A549 (cell line): ENCODE measurements around the gene SLC51A. TPM values are rescaled to one million over a fixed set of nuclear protein-coding genes. Genes with fewer than 3 reads are reported as not detected.
"Not testable (repeated sequence)": the region's sequence is repeated elsewhere in the genome, so short reads cannot be mapped to it uniquely, and the experiment has no call there.

Experiments used
- ATAC-seq, 2 experiments: fragments of 200-7000 bp in 1 of 2; fragments of >200 bp in 1 of 2; cut with Nextera tagmentation in 1 of 2; cut with Tn5 transposase in 1 of 2; 3 replicates each; pipeline versions ENCODE4 v1.8.0 to v1.9.1; 2018 to 2020; ENCODE audit warnings: mild to moderate bottlenecking in 1 of 2, moderate library complexity in 1 of 2
- CTCF ChIA-PET: fragments of 300-600 bp; sonication (Branson Sonifier 250); formaldehyde crosslinking; extraction: SDS; loops from one replicate; lab custom pipeline; 2021; ENCODE audit warnings: antibody characterized with exemption, inconsistent platforms; lab: Yijun Ruan, JAX
- POLR2A ChIA-PET: fragments of 350-600 bp; formaldehyde crosslinking; extraction: SDS; loops from one replicate; lab custom pipeline; 2021; ENCODE audit warnings: antibody characterized with exemption, inconsistent platforms; lab: Yijun Ruan, JAX
- DNase-seq, 2 experiments: peaks; one replicate each; pipeline versions ENCODE4 v3.0.0 to v3.0.0-alpha.2; 2011 to 2016; ENCODE audit warnings: low read depth in 1 of 2, low spot score in 1 of 2
- FAIRE-seq: peaks from 2 replicates; lab custom pipeline; 2011; peaks lifted over from hg19 to GRCh38; lab: Jason Lieb, UNC
- H3K27ac ChIP-seq, 2 experiments: fragments of >200 bp; sonication (Bioruptor Twin); formaldehyde crosslinking; 3 replicates each; pipeline ENCODE4 v1.5.1; 2016 to 2017
- H3K4me1 ChIP-seq: fragments of >200 bp; sonication (Bioruptor Twin); formaldehyde crosslinking; 3 replicates; pipeline ENCODE4 v1.6.1; 2016
- H3K4me2 ChIP-seq: fragments of >200 bp; sonication (Bioruptor Twin); formaldehyde crosslinking; 3 replicates; pipeline ENCODE4 v1.6.1; 2016
- H3K4me3 ChIP-seq: fragments of >200 bp; sonication (Bioruptor Twin); formaldehyde crosslinking; 3 replicates; pipeline ENCODE4 v1.5.1; 2016
- H3K9me3 ChIP-seq: fragments of >200 bp; sonication (Bioruptor Twin); formaldehyde crosslinking; 3 replicates; pipeline ENCODE4 v1.6.1; 2016
- BHLHE40 ChIP-seq: IDR thresholded peaks from 2 replicates; pipeline ENCODE4 v1.6.1; 2012; ENCODE audit warnings: low read depth, low read length, inconsistent platforms
- CTCF ChIP-seq: fragments of >200 bp; sonication (Bioruptor Twin); formaldehyde crosslinking; IDR thresholded peaks from 3 replicates; pipeline ENCODE4 v1.5.1; 2016
- FOXS1 ChIP-seq: fragments of 250-450 bp; sonication (Bioruptor Pico); IDR thresholded peaks from 2 replicates; pipeline ENCODE4 v1.5.0; 2020; ENCODE audit warnings: mild to moderate bottlenecking, moderate library complexity
- HOXB5 ChIP-seq: fragments of 250-450 bp; sonication (Bioruptor Pico); IDR thresholded peaks from 2 replicates; pipeline ENCODE4 v1.5.0; 2020; ENCODE audit warnings: mild to moderate bottlenecking, moderate library complexity
- MAFK ChIP-seq: fragments of 450-650 bp; IDR thresholded peaks from 2 replicates; pipeline ENCODE4 v1.6.1; 2014; ENCODE audit not compliant: partially characterized antibody
- MAZ ChIP-seq: fragments of 150-350 bp; IDR thresholded peaks from 2 replicates; pipeline ENCODE4 v1.6.1; 2014; ENCODE audit warnings: antibody characterized with exemption, low read depth, low read length, borderline replicate concordance
- PHF8 ChIP-seq: fragments of 200-600 bp; sonication (generic); IDR thresholded peaks from 2 replicates; pipeline ENCODE4 v1.6.1; 2016; ENCODE audit warnings: low read depth, mild to moderate bottlenecking, antibody characterized with exemption, moderate library complexity, borderline replicate concordance
- RAD21 ChIP-seq, 2 experiments: fragments of >200 bp in 1 of 2; sonication (Bioruptor Twin) in 1 of 2; formaldehyde crosslinking in 1 of 2; IDR thresholded peaks in 1 of 2; conservative IDR thresholded peaks in 1 of 2; 2 replicates in 1 of 2; 3 replicates in 1 of 2; pipeline ENCODE4 v1.6.1; 2012 to 2018; ENCODE audit warnings: inconsistent platforms in 1 of 2
- RARB ChIP-seq: fragments of 250-450 bp; sonication (Bioruptor Pico); IDR thresholded peaks from 2 replicates; pipeline ENCODE4 v1.8.0; 2021; ENCODE audit warnings: mild to moderate bottlenecking, moderate library complexity
- RCOR1 ChIP-seq: fragments of 150-350 bp; IDR thresholded peaks from 2 replicates; pipeline ENCODE4 v1.6.1; 2014; ENCODE audit warnings: antibody characterized with exemption, low read length, low read depth
- RNF2 ChIP-seq: fragments of 200-600 bp; sonication (generic); IDR thresholded peaks from 2 replicates; pipeline ENCODE4 v1.6.1; 2016; ENCODE audit warnings: low read depth, mild to moderate bottlenecking, antibody characterized with exemption, moderate library complexity, borderline replicate concordance
- SMC3 ChIP-seq: fragments of >200 bp; sonication (Bioruptor Twin); formaldehyde crosslinking; IDR thresholded peaks from 3 replicates; pipeline ENCODE4 v1.6.1; 2018; ENCODE audit warnings: inconsistent platforms
- SREBF2 ChIP-seq: fragments of 450-650 bp; IDR thresholded peaks from 2 replicates; pipeline ENCODE4 v1.6.1; 2014; ENCODE audit warnings: mild to moderate bottlenecking, moderate library complexity
- ZFP36 ChIP-seq: fragments of 450-650 bp; IDR thresholded peaks from 2 replicates; pipeline ENCODE4 v1.6.1; 2014; ENCODE audit warnings: borderline replicate concordance; ENCODE audit not compliant: partially characterized antibody
- WGBS: methylation state at CpG from one replicate; pipeline ENCODE4 v1.1.6; 2017; ENCODE audit errors: missing lambda C conversion rate; 5-methylcytosine and 5-hydroxymethylcytosine counted together
- polyA plus RNA-seq, 4 experiments: library from polyadenylated mRNA; depleted of rRNA in 3 of 4; stranded (reverse); fragments of >200 nt; fragmentation: RNase III in 1 of 4; extraction: RNeasy Plus Mini Kit Qiagen cat#74134 plus additional on column Dnase treatment in 1 of 4; gene quantifications; 2 replicates in 3 of 4; 3 replicates in 1 of 4; pipeline ENCODE4 v1.2.3, GENCODE V29; 2011 to 2017
- TF ChIP-seq, protein P1 (sequence below): fragments of >200 bp; sonication (Bioruptor Twin); formaldehyde crosslinking; IDR thresholded peaks from 3 replicates; pipeline ENCODE4 v1.6.1; 2016
- TF ChIP-seq, protein P2 (sequence below): fragments of 200-600 bp; sonication (generic); IDR thresholded peaks from 2 replicates; pipeline ENCODE4 v1.6.1; 2016; ENCODE audit warnings: antibody characterized with exemption, mild to moderate bottlenecking, moderate library complexity

Gene SLC51A
- polyA plus RNA-seq, 2 of the 4 experiments (the other 2 are of a cell fraction): not detected

GRCh38 chr3:196180346-196180745 is 36.0 kb upstream of the SLC51A start (continued):
- no peak for TF ChIP-seq BHLHE40
- TF ChIP-seq HOXB5: no peak
- TF ChIP-seq MAZ: no peak
- TF ChIP-seq MAFK: no peak
- TF ChIP-seq, protein P1, sequence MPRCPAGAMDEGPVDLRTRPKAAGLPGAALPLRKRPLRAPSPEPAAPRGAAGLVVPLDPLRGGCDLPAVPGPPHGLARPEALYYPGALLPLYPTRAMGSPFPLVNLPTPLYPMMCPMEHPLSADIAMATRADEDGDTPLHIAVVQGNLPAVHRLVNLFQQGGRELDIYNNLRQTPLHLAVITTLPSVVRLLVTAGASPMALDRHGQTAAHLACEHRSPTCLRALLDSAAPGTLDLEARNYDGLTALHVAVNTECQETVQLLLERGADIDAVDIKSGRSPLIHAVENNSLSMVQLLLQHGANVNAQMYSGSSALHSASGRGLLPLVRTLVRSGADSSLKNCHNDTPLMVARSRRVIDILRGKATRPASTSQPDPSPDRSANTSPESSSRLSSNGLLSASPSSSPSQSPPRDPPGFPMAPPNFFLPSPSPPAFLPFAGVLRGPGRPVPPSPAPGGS: no peak

GRCh38 chr3:196181127-196181546 is 35.2 kb upstream of the SLC51A start:
- Histone ChIP-seq H3K9me3 (no peaks in the 10 kb centered on the region), H3K4me3 (no peak overlapping the region), H3K4me1 (no peaks in the 10 kb centered on the region), H3K4me2 (no peak overlapping the region), H3K27ac (no peak overlapping the region)
- POLR2A ChIA-PET: no interaction called here
- ATAC-seq: no peak
- TF ChIP-seq SMC3 (no peak), RARB (CRISPR knock-in tag) (no peak), RCOR1 (no peak), CTCF (no peak), RNF2 (no peak), RAD21 (conservative IDR thresholded peaks at IDR 0.05 in 1 of 2, IDR thresholded peaks at IDR 0.05 in 1 of 2) (no peak), ZFP36 (no peak), MAFK (no peak), FOXS1 (CRISPR knock-in tag) (no peak), PHF8 (no peak), SREBF2 (no peak)
- TF ChIP-seq, protein P2, sequence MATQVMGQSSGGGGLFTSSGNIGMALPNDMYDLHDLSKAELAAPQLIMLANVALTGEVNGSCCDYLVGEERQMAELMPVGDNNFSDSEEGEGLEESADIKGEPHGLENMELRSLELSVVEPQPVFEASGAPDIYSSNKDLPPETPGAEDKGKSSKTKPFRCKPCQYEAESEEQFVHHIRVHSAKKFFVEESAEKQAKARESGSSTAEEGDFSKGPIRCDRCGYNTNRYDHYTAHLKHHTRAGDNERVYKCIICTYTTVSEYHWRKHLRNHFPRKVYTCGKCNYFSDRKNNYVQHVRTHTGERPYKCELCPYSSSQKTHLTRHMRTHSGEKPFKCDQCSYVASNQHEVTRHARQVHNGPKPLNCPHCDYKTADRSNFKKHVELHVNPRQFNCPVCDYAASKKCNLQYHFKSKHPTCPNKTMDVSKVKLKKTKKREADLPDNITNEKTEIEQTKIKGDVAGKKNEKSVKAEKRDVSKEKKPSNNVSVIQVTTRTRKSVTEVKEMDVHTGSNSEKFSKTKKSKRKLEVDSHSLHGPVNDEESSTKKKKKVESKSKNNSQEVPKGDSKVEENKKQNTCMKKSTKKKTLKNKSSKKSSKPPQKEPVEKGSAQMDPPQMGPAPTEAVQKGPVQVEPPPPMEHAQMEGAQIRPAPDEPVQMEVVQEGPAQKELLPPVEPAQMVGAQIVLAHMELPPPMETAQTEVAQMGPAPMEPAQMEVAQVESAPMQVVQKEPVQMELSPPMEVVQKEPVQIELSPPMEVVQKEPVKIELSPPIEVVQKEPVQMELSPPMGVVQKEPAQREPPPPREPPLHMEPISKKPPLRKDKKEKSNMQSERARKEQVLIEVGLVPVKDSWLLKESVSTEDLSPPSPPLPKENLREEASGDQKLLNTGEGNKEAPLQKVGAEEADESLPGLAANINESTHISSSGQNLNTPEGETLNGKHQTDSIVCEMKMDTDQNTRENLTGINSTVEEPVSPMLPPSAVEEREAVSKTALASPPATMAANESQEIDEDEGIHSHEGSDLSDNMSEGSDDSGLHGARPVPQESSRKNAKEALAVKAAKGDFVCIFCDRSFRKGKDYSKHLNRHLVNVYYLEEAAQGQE: no peak
- WGBS: 66% methylated on average over 10 of the region's 10 CpGs
- no peak for FAIRE-seq
- DNase-seq: no peak
- CTCF ChIA-PET: interaction anchor here (0.9 kb wide), 1 partner anchor 382 kb away, joined by 4 read pairs; no protein-coding TSS in a partner anchor

GRCh38 chr3:196184169-196184432 is 32.2 kb upstream of the SLC51A start:
- 49% methylated on average over 4 of the region's 4 CpGs for WGBS
- H3K9me3 ChIP-seq, POLR2A ChIA-PET, H3K4me3 ChIP-seq, H3K4me1 ChIP-seq, DNase-seq, CTCF ChIA-PET, ATAC-seq, H3K4me2 ChIP-seq, H3K27ac ChIP-seq, FAIRE-seq: not testable (repeated sequence)
